ENCODE measurements around the gene CEP164.

CEP164 gene

DNA sequence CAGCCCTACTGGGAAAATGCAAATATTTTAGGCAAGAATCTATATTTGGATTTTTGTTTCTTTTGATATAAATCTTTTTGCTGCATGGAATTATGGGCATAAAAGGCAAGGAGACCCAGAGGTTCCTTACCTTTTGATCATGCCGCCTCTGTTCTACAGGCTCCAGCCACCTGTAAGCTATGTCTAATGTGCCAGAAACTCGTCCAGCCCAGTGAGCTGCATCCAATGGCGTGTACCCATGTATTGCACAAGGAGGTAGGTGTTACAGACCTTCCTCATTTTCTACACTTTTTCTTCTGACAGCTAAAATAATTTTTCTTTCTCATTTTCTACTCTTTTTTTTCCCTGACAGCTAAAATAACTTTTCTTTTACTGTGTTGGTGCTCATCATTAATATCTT, 44.7 kb upstream of the CEP164 start:
- TF ChIP-seq SIN3A (IDR thresholded peaks at IDR 0.05; ENCODE audit: borderline replicate concordance, insufficient read depth, low read length): no peak
- TF ChIP-seq TAF1 (IDR thresholded peaks at IDR 0.05; ENCODE audit: borderline replicate concordance, insufficient read depth, low read length): no peak
- TF ChIP-seq POLR2AphosphoS5 (IDR thresholded peaks at IDR 0.05; ENCODE audit: low read depth, low read length): no peak
- TF ChIP-seq FOXP2 (optimal IDR thresholded peaks at IDR 0.05; ENCODE audit: borderline replicate concordance, extremely low read depth, extremely low read length, insufficient read depth): no peak
- TF ChIP-seq REST (IDR thresholded peaks at IDR 0.05; ENCODE audit: insufficient read depth in 1 of 2, low read depth in 2 of 2, low read length in 2 of 2): no peak

DNA sequence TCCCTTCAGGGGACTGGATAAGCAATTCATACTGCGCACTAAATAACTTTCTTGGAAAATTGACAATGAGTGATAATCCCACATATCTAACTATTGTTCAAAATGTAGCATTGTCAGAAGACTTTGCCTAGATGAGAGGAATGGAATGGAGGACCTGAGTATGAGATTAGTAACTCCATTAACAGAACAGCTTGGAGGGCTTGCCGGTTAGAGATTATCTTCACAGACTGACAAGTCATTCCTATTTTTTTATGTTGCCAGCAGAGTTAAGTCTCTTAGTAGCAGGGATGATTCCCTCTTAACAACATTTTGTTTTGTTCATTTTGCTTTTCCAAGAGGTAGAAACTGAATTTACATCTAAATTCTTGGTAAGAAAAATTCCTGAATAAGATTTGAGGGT, 43.6 kb upstream of the CEP164 start:
- no peak for TF ChIP-seq REST (IDR thresholded peaks at IDR 0.05; ENCODE audit: insufficient read depth in 1 of 2, low read depth in 2 of 2, low read length in 2 of 2)
- TF ChIP-seq SIN3A (IDR thresholded peaks at IDR 0.05; ENCODE audit: borderline replicate concordance, insufficient read depth, low read length): no peak
- TF ChIP-seq POLR2AphosphoS5 (IDR thresholded peaks at IDR 0.05; ENCODE audit: low read depth, low read length): no peak
- no peak for TF ChIP-seq TAF1 (IDR thresholded peaks at IDR 0.05; ENCODE audit: borderline replicate concordance, insufficient read depth, low read length)
- no peak for TF ChIP-seq FOXP2 (optimal IDR thresholded peaks at IDR 0.05; ENCODE audit: borderline replicate concordance, extremely low read depth, extremely low read length, insufficient read depth)

- no peak for TF ChIP-seq REST (IDR thresholded peaks at IDR 0.05; ENCODE audit: insufficient read depth in 1 of 2, low read depth in 2 of 2, low read length in 2 of 2)
Observed at GRCh38 chr11:117286588-117286987, 41.1 kb upstream of the CEP164 start.

DNA sequence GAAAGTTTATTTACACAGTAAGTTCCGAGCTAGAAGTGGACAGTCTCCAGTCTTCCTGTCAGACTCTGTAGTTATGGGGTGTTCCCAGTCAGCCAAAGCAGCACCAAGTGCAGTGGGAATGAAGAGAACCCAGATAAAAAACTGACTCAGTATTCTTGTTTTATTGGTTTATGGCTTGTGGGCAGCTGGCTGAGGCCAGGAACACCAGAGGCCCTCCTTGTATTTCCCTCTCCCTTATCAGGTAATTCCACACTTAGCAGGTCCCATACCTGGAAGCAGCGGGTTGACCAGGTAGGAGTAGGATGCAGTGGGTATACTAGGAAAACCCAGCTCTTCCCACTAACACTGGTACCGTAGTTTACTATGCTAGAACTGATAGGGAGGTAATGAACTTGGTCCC, 40.0 kb upstream of the CEP164 start:
- no peak for TF ChIP-seq FOXP2 (optimal IDR thresholded peaks at IDR 0.05; ENCODE audit: borderline replicate concordance, extremely low read depth, extremely low read length, insufficient read depth)
- no peak for TF ChIP-seq TAF1 (IDR thresholded peaks at IDR 0.05; ENCODE audit: borderline replicate concordance, insufficient read depth, low read length)
- TF ChIP-seq SIN3A (IDR thresholded peaks at IDR 0.05; ENCODE audit: borderline replicate concordance, insufficient read depth, low read length): no peak
- TF ChIP-seq REST (IDR thresholded peaks at IDR 0.05; ENCODE audit: insufficient read depth in 1 of 2, low read depth in 2 of 2, low read length in 2 of 2): no peak
- TF ChIP-seq POLR2AphosphoS5 (IDR thresholded peaks at IDR 0.05; ENCODE audit: low read depth, low read length): no peak

- TF ChIP-seq TAF1 (IDR thresholded peaks at IDR 0.05; ENCODE audit: borderline replicate concordance, insufficient read depth, low read length): no peak
- no peak for TF ChIP-seq FOXP2 (optimal IDR thresholded peaks at IDR 0.05; ENCODE audit: borderline replicate concordance, extremely low read depth, extremely low read length, insufficient read depth)
- no peak for TF ChIP-seq POLR2AphosphoS5 (IDR thresholded peaks at IDR 0.05; ENCODE audit: low read depth, low read length)
- TF ChIP-seq REST (IDR thresholded peaks at IDR 0.05; ENCODE audit: insufficient read depth in 1 of 2, low read depth in 2 of 2, low read length in 2 of 2): no peak
- TF ChIP-seq SIN3A (IDR thresholded peaks at IDR 0.05; ENCODE audit: borderline replicate concordance, insufficient read depth, low read length): no peak
Observed at GRCh38 chr11:117289795-117290194, 37.9 kb upstream of the CEP164 start.
